HG02759 (cell line): ENCODE measurements around the gene NID1.
"Not testable (repeated sequence)": the region's sequence is repeated elsewhere in the genome, so short reads cannot be mapped to it uniquely, and the experiment has no call there.

ENCODE experiments used
- ATAC-seq: cut with Tn5 transposase; IDR thresholded peaks from one replicate; pipeline ENCODE4 v1.9.1; 2021; ENCODE audit warnings: mild to moderate bottlenecking, moderate library complexity; ENCODE audit not compliant: unreplicated experiment

NID1 gene

GRCh38 chr1:235972311-235972689, 92.6 kb downstream of the NID1 start:
- ATAC-seq = peak; percentile 44

- ATAC-seq = peak; percentile 92
Observed at GRCh38 chr1:235971571-235972310, 93.1 kb downstream of the NID1 start.

GRCh38 chr1:235971020-235971419, 93.9 kb downstream of the NID1 start:
- no peak for ATAC-seq

- no peak for ATAC-seq
Observed at GRCh38 chr1:235968831-235969230, 96.1 kb downstream of the NID1 start.

GRCh38 chr1:235966134-235966533, 98.8 kb downstream of the NID1 start:
- not testable (repeated sequence) for ATAC-seq

- no peak for ATAC-seq
Observed at GRCh38 chr1:235960809-235961208, 104.1 kb downstream of the NID1 start.

- ATAC-seq = no peak
Observed at GRCh38 chr1:235958021-235958420, 106.9 kb downstream of the NID1 start.

- ATAC-seq = no peak
Observed at GRCh38 chr1:235955777-235956176, 109.1 kb downstream of the NID1 start.

GRCh38 chr1:235954306-235955283, 110.3 kb downstream of the NID1 start:
- ATAC-seq = peak; percentile 96

- no peak for ATAC-seq
Observed at GRCh38 chr1:235953801-235954200, 111.1 kb downstream of the NID1 start.

- peak; percentile 53 for ATAC-seq
Observed at GRCh38 chr1:235952950-235953615, 111.8 kb downstream of the NID1 start.

GRCh38 chr1:235951661-235952060, 113.2 kb downstream of the NID1 start:
- no peak for ATAC-seq

GRCh38 chr1:235950318-235950717, 114.6 kb downstream of the NID1 start:
- ATAC-seq = no peak

- no peak for ATAC-seq
Observed at GRCh38 chr1:235948774-235949427, 116.0 kb downstream of the NID1 start.

- ATAC-seq = no peak
Observed at GRCh38 chr1:235947989-235948388, 116.9 kb downstream of the NID1 start.

- peak; percentile 64 for ATAC-seq
Observed at GRCh38 chr1:235946571-235946981, 118.3 kb downstream of the NID1 start.

- peak; percentile 80 for ATAC-seq
Observed at GRCh38 chr1:235945775-235946570, 118.9 kb downstream of the NID1 start.

- no peak for ATAC-seq
Observed at GRCh38 chr1:235943581-235944114, 121.2 kb downstream of the NID1 start.

- no peak for ATAC-seq
Observed at GRCh38 chr1:235942979-235943575, 121.8 kb downstream of the NID1 start.
